ENCODE data around the gene MYLK. TPM values are rescaled to one million over a fixed set of nuclear protein-coding genes. Genes with fewer than 3 reads are reported as not detected.

MYLK gene
- total and polyA plus RNA-seq, 9 of the 15 experiments (the other 6 are each of a cell fraction or from before 2014, with no cell fraction given): 0.11 to 0.53 (median 0.18) TPM; not detected in 2

- H3K9ac ChIP-seq (ENCODE audit: insufficient read depth in 1 of 2, low read depth in 2 of 2, low read length in 2 of 2): no peak overlapping the region
- H4K20me1 ChIP-seq (replicated peaks; ENCODE audit: control insufficient read depth, insufficient read depth, low read length): no peaks in the 10 kb centered on the region
- BruUV-seq (replicated peaks): no TSS peak
- intact Hi-C loops (cut with micrococcal nuclease) (no loop called here), in situ Hi-C loops (cut with MboI) (no loop called here)
- CTCF ChIA-PET (ENCODE audit: low intra/inter-chr PET ratio): no interaction called here
- H3K4me2 ChIP-seq (ENCODE audit: insufficient read depth, low read length): no peak overlapping the region
- ATAC-seq: no peak
- no peaks in the 10 kb centered on the region for H3K4me1 ChIP-seq (replicated peaks in 1 of 2; ENCODE audit: control insufficient read depth in 2 of 2, insufficient read depth in 2 of 2, low read length in 2 of 2)
- no peaks in the 10 kb centered on the region for H3K9me3 ChIP-seq (replicated peaks; ENCODE audit: control insufficient read depth, insufficient read depth, low read depth, low read length)
- POLR2A ChIA-PET: no interaction called here
- H3K27ac ChIP-seq (ENCODE audit: extremely low read depth, low read depth, low read length): no peak overlapping the region
- H3K36me3 ChIP-seq (ENCODE audit: control insufficient read depth, insufficient read depth, low read length): no peaks in the 10 kb centered on the region
- TF ChIP-seq XRCC5 (IDR thresholded peaks at IDR 0.05; ENCODE audit: low read depth, low read length): no peak
- no peak for TF ChIP-seq ZC3H11A (IDR thresholded peaks at IDR 0.05; ENCODE audit: low read depth, low read length)
- peak; percentile 40 for TF ChIP-seq RBM25 (IDR thresholded peaks at IDR 0.05; ENCODE audit: low read depth, low read length, severe bottlenecking)
- TF ChIP-seq ZNF76 (CRISPR knock-in tag; IDR thresholded peaks at IDR 0.05; ENCODE audit: borderline replicate concordance): no peak
- no peak for TF ChIP-seq EP300 (IDR thresholded peaks at IDR 0.05; ENCODE audit: low read length)
- WGBS (ENCODE audit: insufficient coverage, low coverage, missing lambda C conversion rate): 0% methylated on average over 3 of the region's 3 CpGs
- no peaks in the 10 kb centered on the region for H3K9me1 ChIP-seq (ENCODE audit: control insufficient read depth, insufficient read depth, low read length)
- FAIRE-seq: no peak
- H3K27me3 ChIP-seq (ENCODE audit: control insufficient read depth in 2 of 2, insufficient read depth in 2 of 2, low read length in 2 of 2): peaks cover 2 to 9% of the 10 kb centered on the region in 2 experiments; a peak in 1 of 5 replicates
- no peaks in the 10 kb centered on the region for H3K79me2 ChIP-seq (ENCODE audit: control insufficient read depth, insufficient read depth, low read length)
- no peak for DNase-seq (ENCODE audit: extremely low read depth in 1 of 4, low spot score in 3 of 4)
- no peak overlapping the region for H3K4me3 ChIP-seq
- H2AFZ ChIP-seq (ENCODE audit: low read depth, low read length): no peak overlapping the region
These were observed 82.0 kb downstream of the MYLK start for GRCh38 chr3:123802007-123802625.

GRCh38 chr3:123801474-123801873 lies 82.7 kb downstream of the MYLK start:
- ChIA-PET POLR2A (no interaction called here), CTCF (ENCODE audit: low intra/inter-chr PET ratio) (no interaction called here)
- H3K9me3 ChIP-seq (replicated peaks; ENCODE audit: control insufficient read depth, insufficient read depth, low read depth, low read length): no peaks in the 10 kb centered on the region
- H3K27me3 ChIP-seq (ENCODE audit: control insufficient read depth in 2 of 2, insufficient read depth in 2 of 2, low read length in 2 of 2): peaks cover 2 to 9% of the 10 kb centered on the region in 2 experiments; a peak in 1 of 5 replicates
- H3K4me2 ChIP-seq (ENCODE audit: insufficient read depth, low read length): no peak overlapping the region
- H2AFZ ChIP-seq (ENCODE audit: low read depth, low read length): no peak overlapping the region
- no peak overlapping the region for H3K27ac ChIP-seq (ENCODE audit: extremely low read depth, low read depth, low read length)
- H3K36me3 ChIP-seq (ENCODE audit: control insufficient read depth, insufficient read depth, low read length): no peaks in the 10 kb centered on the region
- H4K20me1 ChIP-seq (replicated peaks; ENCODE audit: control insufficient read depth, insufficient read depth, low read length): no peaks in the 10 kb centered on the region
- no TSS peak for BruUV-seq (replicated peaks)
- in situ Hi-C loops (cut with MboI): no loop called here
- H3K4me3 ChIP-seq: no peak overlapping the region
- ATAC-seq: no peak
- FAIRE-seq: no peak
- intact Hi-C loops (cut with micrococcal nuclease): no loop called here
- no peaks in the 10 kb centered on the region for H3K79me2 ChIP-seq (ENCODE audit: control insufficient read depth, insufficient read depth, low read length)
- H3K9ac ChIP-seq (ENCODE audit: insufficient read depth in 1 of 2, low read depth in 2 of 2, low read length in 2 of 2): no peak overlapping the region
- no peaks in the 10 kb centered on the region for H3K9me1 ChIP-seq (ENCODE audit: control insufficient read depth, insufficient read depth, low read length)
- no peaks in the 10 kb centered on the region for H3K4me1 ChIP-seq (replicated peaks in 1 of 2; ENCODE audit: control insufficient read depth in 2 of 2, insufficient read depth in 2 of 2, low read length in 2 of 2)
- no peak for DNase-seq (ENCODE audit: extremely low read depth in 1 of 4, low spot score in 3 of 4)
- TF ChIP-seq, protein P1, sequence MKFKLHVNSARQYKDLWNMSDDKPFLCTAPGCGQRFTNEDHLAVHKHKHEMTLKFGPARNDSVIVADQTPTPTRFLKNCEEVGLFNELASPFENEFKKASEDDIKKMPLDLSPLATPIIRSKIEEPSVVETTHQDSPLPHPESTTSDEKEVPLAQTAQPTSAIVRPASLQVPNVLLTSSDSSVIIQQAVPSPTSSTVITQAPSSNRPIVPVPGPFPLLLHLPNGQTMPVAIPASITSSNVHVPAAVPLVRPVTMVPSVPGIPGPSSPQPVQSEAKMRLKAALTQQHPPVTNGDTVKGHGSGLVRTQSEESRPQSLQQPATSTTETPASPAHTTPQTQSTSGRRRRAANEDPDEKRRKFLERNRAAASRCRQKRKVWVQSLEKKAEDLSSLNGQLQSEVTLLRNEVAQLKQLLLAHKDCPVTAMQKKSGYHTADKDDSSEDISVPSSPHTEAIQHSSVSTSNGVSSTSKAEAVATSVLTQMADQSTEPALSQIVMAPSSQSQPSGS (CRISPR knock-in tag; IDR thresholded peaks at IDR 0.05): no peak
- TF ChIP-seq GATA2 (CRISPR knock-in tag; IDR thresholded peaks at IDR 0.05) (no peak), EP400 (IDR thresholded peaks at IDR 0.05) (no peak), TBL1XR1 (IDR thresholded peaks at IDR 0.05; ENCODE audit: low read length in 2 of 2) (no peak), ZNF436 (CRISPR knock-in tag; IDR thresholded peaks at IDR 0.05) (no peak), ELK1 (CRISPR knock-in tag; IDR thresholded peaks at IDR 0.05) (no peak), CBX5 (IDR thresholded peaks at IDR 0.05; ENCODE audit: borderline replicate concordance, low read depth) (no peak), ETV5 (CRISPR knock-in tag; IDR thresholded peaks at IDR 0.05; ENCODE audit: low read depth) (no peak)

All from K562 (cell line).